NCI-H524 treated with DMSO at 0.1 percent for 48 hours (cell line): Measurements from ENCODE around the gene ZNF714.
"Not testable (repeated sequence)": the region's sequence is repeated elsewhere in the genome, so short reads cannot be mapped to it uniquely, and the experiment has no call there.

Experiments used
- DNase-seq: peaks from one replicate; lab custom pipeline; 2025; lab: John Stamatoyannopoulos, UW

Gene ZNF714

DNA sequence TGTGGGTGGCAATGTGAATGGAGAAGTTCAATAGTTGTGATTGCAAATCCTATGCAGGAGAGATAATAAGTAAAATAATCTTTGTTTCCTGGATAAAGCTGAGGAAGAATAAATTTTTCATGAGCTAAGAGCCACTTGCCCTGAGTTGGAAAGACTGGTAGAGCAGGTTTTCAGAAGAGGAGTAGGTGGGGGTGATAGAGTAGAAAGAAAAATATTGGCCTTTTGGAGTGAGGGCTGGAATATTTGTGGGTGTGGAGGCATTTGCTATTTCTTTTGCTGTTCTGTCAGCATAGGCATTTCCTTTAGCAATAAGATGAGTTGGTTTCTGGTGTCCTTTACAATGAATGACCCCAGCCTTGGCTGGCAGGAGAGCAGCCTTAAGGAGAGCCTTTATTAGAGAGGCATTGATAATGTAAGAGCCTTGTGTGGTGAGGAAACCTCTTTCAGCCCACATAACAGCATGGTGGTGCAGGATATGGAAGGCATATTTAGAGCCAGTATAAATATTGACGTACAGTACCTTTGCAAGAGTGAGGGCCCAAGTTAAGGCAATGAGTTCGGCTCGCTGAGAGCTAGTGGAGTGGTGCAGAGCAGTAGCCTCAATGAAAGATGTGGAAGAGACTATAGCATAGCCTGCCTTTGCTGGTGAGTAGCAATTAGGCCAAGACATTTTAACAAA lies 48.2 kb downstream of the ZNF714 start:
- DNase-seq, result no peak

DNA sequence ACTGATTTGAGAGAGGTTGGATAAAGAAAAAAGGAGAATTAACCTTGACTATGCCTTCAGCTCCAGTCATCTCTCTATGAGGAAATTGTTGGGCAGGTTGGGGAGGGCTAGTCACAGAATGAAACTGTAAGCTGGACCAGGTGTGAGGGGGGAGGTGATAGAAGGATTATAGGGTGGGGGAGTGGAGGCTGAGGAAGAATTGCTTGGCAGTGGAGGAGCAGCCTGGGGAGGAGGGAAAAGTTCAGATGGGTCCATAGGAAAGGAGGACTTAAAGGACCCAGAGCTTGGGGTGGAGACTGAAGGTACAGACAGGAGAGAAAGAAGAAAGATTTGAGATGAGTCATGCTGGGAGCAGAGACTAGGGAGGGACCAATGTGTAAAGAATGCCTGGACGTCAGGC lies 51.6 kb downstream of the ZNF714 start:
- DNase-seq, result no peak

DNA sequence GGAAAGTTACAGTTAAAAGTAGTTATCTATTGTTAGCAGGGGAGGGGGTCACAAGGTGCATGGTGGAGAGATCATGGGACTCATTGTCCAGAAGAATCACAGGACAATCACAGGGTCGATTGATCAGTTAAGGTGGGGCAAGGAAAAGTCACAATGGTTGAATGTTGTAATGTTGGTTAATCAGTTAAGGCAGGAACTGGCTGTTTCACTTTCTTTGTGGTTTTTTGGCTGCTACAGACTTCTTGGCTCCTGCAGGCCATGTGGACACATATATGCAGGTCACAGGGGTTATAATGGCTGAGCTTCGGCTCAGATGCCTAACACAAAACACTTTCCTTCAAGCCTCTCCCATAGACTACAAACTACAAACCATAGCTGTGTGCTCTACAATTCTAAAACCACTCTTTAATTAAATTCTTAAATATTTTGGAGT lies 52.9 kb downstream of the ZNF714 start:
- no peak for DNase-seq

DNA sequence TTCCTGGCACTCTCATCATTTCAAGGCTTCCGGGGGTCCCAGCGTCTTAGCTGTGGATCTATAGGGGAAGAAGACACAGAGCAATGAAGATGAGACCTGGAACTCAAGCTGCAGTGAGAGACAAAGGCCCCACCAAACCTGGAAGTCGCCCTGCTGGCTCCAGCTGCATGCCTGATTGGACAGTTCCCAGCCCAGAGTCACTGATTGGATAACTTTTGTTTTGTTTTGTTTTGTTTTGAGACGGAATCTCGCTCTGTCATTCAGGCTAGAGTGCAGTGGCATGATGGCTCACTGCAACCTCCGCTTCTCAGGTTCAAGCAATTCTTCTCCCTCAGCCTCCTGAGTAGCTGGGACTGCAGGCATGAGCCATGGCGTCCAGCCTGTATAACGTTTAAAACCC lies 53.4 kb downstream of the ZNF714 start:
- DNase-seq, result no peak

DNA sequence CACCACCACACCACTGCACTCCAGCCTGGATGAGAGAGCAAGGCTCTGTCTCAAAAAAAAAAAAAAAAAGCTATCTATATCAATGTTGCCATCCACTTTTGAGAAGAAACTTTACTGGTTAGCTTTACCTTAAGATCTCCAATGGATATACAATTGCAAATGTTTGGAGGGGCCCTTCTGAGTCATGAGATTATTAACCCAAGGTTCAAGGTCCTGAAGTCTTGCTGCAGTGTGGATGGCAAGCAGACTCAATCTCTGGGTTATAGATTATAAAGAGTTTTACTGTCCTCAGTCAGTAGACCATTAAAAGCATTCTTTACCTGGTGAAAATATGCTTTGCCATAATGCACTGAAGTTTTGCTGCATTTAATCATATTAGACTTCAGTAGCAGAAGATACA lies 56.1 kb downstream of the ZNF714 start:
- no peak for DNase-seq

DNA sequence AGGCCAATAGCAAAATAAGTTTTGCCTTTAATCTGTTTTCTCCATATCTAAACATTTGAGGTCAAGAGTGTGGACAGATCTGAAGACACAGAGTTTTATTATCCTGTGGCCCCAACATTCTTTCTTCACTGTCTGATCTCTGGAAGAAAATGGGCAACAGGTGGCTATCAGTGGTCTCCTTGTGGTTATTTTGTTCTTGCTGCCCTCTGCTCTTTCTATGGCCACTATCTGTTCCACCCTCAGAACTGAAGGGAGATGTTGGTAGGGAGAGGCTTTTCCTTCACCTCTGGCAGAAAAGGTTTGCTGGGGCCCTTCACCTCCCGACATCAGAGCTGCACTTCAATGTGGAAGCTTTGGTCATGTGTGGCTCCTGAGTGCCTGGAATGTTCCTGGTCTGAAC lies 59.0 kb downstream of the ZNF714 start:
- DNase-seq, result not testable (repeated sequence)

DNA sequence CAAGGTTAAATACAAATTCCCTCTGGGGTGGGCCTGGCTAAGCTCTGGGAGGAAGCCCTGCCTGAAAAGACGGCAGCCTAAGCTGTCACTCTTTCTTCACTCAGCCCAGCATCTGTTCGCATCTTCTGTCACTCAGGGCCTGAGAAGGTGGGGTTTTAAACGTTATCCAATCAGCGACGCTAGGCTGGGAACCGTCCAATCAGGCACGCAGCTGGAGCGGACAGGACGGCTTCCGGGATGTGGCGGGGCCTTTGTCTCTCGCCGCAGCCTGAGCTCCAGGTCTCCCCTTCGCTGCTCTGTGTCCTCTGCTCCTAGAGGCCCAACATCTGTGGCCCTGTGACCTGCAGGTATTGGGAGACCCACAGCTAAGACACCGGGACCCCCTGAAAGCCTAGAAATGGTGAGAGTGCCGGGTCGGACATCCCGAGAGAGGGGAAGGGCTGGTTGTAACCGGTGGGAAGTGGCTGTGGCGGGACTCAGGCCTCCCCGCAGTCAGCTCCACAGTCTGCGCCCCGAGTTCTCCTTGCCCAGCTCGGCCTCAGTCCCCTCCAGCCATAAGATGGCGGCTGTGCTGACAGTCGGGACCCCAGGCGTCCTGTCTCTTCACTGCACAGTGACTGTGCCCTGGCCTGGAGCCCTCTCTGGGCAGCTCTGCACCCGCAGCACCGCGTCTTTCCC lies 59.9 kb downstream of the ZNF714 start, which contains the start of gene ZNF431:
Gene ZNF431, plus strand, starts transcription at position 254 of the 678 bp plus-strand sequence. Its CDS starts 144 bp downstream, at position 398.
- peak; percentile 76 for DNase-seq

DNA sequence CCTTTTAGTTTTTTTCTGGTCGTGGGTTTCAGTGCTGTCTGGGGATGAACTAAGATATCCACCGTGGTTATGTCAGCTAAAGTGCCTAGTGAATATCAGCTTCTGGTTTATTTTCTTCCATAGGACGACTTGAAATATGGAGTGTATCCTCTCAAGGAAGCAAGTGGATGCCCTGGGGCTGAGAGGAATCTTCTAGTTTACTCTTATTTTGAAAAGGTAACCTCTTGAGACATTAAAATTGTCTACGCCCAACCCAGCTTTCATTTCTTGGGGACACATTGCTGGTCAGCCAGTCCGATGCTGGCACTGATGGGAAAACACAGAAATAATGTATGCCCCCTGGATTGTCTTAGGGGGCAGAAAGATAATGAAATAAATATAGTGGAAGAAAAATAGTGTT lies 61.4 kb downstream of the ZNF714 start:
- no peak for DNase-seq

DNA sequence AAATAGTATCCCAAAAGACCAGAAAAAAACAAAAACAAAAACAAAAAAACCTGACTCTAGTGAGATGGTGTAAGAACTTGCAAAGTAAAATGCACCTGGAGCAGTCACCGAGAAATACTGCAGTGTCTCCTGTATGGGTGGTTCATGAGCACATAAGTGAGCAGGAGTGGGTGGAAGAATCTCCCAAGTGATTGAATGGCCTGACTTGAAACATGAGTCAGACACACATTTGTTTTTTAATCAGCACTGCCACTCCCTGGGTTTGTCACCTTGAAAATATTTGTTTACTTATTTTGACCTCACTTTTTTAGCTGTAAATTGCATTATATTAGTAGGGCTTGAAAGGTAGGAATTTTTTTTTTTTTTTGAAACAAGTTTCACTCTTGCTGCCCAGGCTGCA lies 61.9 kb downstream of the ZNF714 start:
- no peak for DNase-seq

DNA sequence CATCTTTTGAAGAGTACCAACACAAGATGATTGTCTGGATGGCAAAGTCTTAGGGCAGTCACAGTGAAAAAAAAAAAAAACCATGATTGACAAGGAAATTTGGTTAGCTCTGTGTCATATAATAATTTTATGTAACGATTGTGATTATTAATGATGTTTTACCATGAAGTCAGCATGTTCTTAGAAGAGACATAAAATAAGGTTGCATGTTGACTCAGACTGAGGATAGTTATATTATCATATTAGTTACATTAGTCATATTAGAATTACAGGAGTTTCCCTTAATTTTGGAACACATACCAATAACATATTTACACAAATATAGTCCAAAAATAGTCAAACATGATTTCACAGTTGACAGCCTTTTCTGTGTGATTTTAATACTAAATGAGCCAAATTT lies 65.5 kb downstream of the ZNF714 start:
- DNase-seq, result no peak

DNA sequence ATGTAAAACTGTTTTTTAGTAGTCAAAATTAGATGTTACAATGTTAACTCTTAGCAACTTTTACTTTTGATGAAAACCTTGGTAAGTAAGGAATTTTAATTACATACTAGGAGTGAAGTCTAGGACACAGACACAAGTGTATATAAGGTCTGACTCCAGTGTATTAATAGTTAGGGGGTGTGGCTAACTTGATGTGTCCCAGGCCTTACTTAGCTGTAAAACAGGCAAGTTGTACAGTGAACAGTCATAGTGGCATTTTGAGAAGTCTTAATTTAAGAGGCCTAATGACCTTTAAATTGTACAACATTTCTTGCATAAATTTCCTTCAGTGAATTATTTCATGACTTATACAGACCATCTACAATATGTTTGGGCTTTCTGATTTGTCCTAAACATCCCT lies 66.7 kb downstream of the ZNF714 start:
- no peak for DNase-seq

DNA sequence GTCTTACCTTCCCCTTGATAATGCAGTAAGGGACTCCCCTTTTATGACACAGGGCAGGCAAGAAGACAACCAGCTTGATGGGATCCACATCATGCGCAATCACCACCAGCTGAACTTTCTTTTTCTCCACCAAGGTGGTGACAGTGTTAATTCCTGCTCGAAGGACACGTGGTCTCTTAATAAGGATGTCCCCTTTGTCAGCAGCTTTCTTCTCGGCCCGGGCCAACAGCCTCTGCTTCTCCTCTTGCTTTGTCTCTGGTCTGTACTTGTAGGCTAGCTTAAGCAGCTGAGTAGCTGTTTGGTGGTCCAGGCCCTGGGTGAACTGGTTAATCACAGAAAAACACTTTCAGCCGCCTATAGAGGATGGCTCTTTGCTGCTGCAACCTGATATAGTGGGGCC lies 67.9 kb downstream of the ZNF714 start:
- DNase-seq, result no peak

DNA sequence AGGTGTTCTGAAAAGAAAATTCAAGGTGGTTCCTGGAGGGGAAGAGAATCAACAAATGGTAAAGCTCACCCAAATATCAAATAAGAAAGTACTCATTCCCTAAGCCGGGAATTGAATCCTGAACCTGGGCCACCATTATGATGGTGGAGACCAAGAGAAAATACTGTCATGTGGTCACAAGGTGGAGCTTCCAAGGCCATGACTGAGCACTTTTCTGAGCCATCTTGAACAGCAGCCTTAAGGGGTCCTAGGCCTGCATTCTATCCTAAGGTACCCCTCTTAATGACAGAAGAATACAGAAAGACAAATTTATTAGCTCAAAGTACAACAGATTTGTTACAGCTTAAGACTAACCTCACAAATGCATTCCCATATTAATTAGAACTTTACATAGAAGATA lies 69.5 kb downstream of the ZNF714 start:
- DNase-seq, result no peak

DNA sequence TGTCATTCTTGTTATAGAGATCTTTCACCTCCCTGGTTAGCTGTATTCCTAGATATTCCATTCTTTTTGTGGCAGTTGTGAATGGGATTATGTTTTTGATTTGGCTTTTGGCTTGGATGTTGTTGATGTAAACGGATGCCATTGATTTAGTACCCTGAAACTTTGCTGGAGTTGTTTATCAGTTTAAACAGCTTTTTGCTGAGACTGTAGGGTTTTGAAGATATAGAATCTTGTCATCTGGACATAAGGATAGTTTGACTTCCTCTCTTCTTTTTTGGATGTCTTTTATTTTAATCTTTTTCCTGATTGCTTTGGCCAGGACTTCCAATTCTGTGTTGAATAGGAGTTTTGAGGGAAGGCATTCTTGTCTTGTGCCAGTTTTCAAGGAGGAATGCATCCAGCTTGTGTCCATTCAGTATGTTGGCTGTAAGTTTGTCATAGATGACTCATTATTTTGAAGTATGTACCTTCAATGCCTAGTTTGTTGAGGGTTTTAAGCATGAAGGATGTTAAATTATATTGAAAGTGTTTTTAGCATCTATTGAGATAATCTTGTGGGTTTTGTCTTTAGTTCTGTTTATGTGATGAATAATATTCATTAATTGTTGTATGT lies 76.6 kb downstream of the ZNF714 start:
- DNase-seq, result no peak

DNA sequence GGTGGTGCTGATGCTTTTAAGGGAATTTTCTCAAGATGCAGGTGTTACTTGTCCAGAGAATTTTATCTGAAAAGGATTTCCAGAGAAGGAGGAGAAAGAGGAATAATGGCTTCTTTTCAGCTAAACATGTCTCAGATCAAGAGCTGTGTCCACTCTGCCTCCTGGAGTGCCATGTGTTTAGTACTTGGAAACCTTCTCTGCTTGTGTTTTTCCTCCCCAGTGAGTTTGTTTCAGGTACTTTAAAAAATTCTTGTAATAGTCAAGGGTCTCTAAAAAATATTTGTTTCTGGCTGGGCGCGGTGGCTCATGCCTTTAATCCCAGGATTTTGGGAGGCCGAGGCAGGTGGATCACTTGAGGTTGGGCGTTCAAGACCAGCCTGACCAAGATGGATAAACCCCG lies 82.5 kb downstream of the ZNF714 start:
- DNase-seq, result no peak

DNA sequence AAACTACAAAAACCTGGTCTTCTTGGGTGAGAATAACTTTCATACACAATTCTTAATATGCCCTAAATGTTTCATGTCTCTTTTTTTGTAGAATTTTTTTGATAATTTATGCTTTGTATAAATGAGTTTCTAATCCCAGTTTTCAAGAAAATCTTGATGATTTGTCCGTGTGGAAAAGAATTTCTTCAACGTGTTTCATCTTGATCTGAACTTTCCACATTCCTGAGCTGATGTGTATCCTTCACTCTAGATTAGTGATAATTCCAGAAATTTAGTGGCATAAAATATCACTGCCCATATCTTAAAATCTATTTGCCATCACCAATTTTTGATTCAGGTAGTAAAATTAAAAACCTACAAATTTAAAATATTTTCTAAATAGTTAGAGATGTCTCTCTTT lies 84.4 kb downstream of the ZNF714 start:
- DNase-seq, result no peak
